ENCODE results near the gene COL7A1.

GRCh38 chr3:48588230-48588629, 6.9 kb downstream of the COL7A1 start:
- TF ChIP-seq CTCF (IDR thresholded peaks at IDR 0.05) (no peak), EP300 (IDR thresholded peaks at IDR 0.05) (no peak)

All from tibial nerve (tissue), 4 donors.